Activated naive CD8-positive, alpha-beta T cell treated with anti-CD3 and anti-CD28 coated beads for 36 hours (primary cell): ENCODE results near the gene TPCN2. TPM values are rescaled to one million over a fixed set of nuclear protein-coding genes. Genes with fewer than 3 reads are reported as not detected.
A peak's percentile ranks its signal among the peaks of the same experiment; 100 is the strongest.

Source experiments
- DNase-seq: peaks from one replicate; pipeline ENCODE4 v3.0.0; 2021
- H3K27ac Mint-ChIP-seq: one replicate; pipeline ENCODE4 v1.8.0; 2022; ENCODE audit warnings: mild to moderate bottlenecking, moderate library complexity, mixed read lengths
- H3K27me3 Mint-ChIP-seq: one replicate; pipeline ENCODE4 v1.8.0; 2022; ENCODE audit warnings: mild to moderate bottlenecking, mixed read lengths
- H3K36me3 Mint-ChIP-seq: one replicate; pipeline ENCODE4 v1.8.0; 2021; ENCODE audit warnings: mild to moderate bottlenecking, mixed read lengths
- H3K4me1 Mint-ChIP-seq: one replicate; pipeline ENCODE4 v1.8.0; 2021; ENCODE audit warnings: mixed read lengths
- H3K4me3 Mint-ChIP-seq: one replicate; pipeline ENCODE4 v1.8.0; 2022; ENCODE audit warnings: mild to moderate bottlenecking, moderate library complexity, mixed read lengths
- H3K9me3 Mint-ChIP-seq: one replicate; pipeline ENCODE4 v1.8.0; 2022; ENCODE audit warnings: mixed read lengths
- total RNA-seq, 2 experiments: library from RNA; stranded (reverse); gene quantifications; one replicate each; pipeline ENCODE4 v1.2.3, GENCODE V29; 2021

TPCN2 gene
- total RNA-seq, 2 experiments from 2014 or later, result 10.9 to 11.3 TPM

- Mint-ChIP-seq H3K4me3 (no peak overlapping the region), H3K27ac (no peak overlapping the region), H3K9me3 (no peaks in the 10 kb centered on the region), H3K27me3 (no peaks in the 10 kb centered on the region), H3K4me1 (peaks cover 17% of the 10 kb centered on the region), H3K36me3 (no peaks in the 10 kb centered on the region)
- DNase-seq, result peak; percentile 22
These were observed 7.1 kb downstream of the TPCN2 start for GRCh38 chr11:69055598-69056516.

GRCh38 chr11:69057236-69057635 is 8.5 kb downstream of the TPCN2 start:
- no peaks in the 10 kb centered on the region for H3K9me3 Mint-ChIP-seq
- H3K27ac Mint-ChIP-seq, result no peak overlapping the region
- DNase-seq, result no peak
- H3K36me3 Mint-ChIP-seq, result no peaks in the 10 kb centered on the region
- no peak overlapping the region for H3K4me3 Mint-ChIP-seq
- peaks cover 5% of the 10 kb centered on the region for H3K4me1 Mint-ChIP-seq
- H3K27me3 Mint-ChIP-seq, result no peaks in the 10 kb centered on the region

- H3K9me3 Mint-ChIP-seq, result no peaks in the 10 kb centered on the region
- H3K4me3 Mint-ChIP-seq, result no peak overlapping the region
- H3K27me3 Mint-ChIP-seq, result no peaks in the 10 kb centered on the region
These were observed 9.1 kb downstream of the TPCN2 start for GRCh38 chr11:69057801-69058200.

GRCh38 chr11:69058511-69059270 is 10.0 kb downstream of the TPCN2 start:
- Mint-ChIP-seq H3K36me3 (no peaks in the 10 kb centered on the region), H3K9me3 (no peaks in the 10 kb centered on the region), H3K27ac (no peak overlapping the region)

More at GRCh38 chr11:69057801-69058200, 9.1 kb downstream of the TPCN2 start:
- no peaks in the 10 kb centered on the region for H3K36me3 Mint-ChIP-seq
- H3K4me1 Mint-ChIP-seq, result peaks cover 2% of the 10 kb centered on the region
- H3K27ac Mint-ChIP-seq, result no peak overlapping the region
- no peak for DNase-seq

GRCh38 chr11:69059429-69059828 is 10.7 kb downstream of the TPCN2 start:
- Mint-ChIP-seq H3K4me1 (peaks cover 2% of the 10 kb centered on the region), H3K4me3 (no peak overlapping the region), H3K27ac (no peak overlapping the region), H3K9me3 (no peaks in the 10 kb centered on the region), H3K36me3 (no peaks in the 10 kb centered on the region), H3K27me3 (no peaks in the 10 kb centered on the region)
- no peak for DNase-seq

More at GRCh38 chr11:69058511-69059270, 10.0 kb downstream of the TPCN2 start:
- no peak for DNase-seq
- Mint-ChIP-seq H3K27me3 (no peaks in the 10 kb centered on the region), H3K4me1 (peaks cover 2% of the 10 kb centered on the region), H3K4me3 (no peak overlapping the region)

GRCh38 chr11:69059985-69060384 is 11.3 kb downstream of the TPCN2 start:
- no peaks in the 10 kb centered on the region for H3K9me3 Mint-ChIP-seq
- DNase-seq, result no peak
- H3K36me3 Mint-ChIP-seq, result no peaks in the 10 kb centered on the region
- H3K4me1 Mint-ChIP-seq, result peaks cover 2% of the 10 kb centered on the region
- no peaks in the 10 kb centered on the region for H3K27me3 Mint-ChIP-seq
- no peak overlapping the region for H3K4me3 Mint-ChIP-seq
- no peak overlapping the region for H3K27ac Mint-ChIP-seq

GRCh38 chr11:69060806-69061712 is 12.3 kb downstream of the TPCN2 start:
- H3K27ac Mint-ChIP-seq, result no peak overlapping the region

GRCh38 chr11:69061713-69062053 is 13.0 kb downstream of the TPCN2 start:
- Mint-ChIP-seq H3K4me3 (no peak overlapping the region), H3K27me3 (no peaks in the 10 kb centered on the region), H3K4me1 (no peaks in the 10 kb centered on the region), H3K27ac (peak overlapping the region; percentile 39), H3K36me3 (no peaks in the 10 kb centered on the region), H3K9me3 (no peaks in the 10 kb centered on the region)
- no peak for DNase-seq

More at GRCh38 chr11:69060806-69061712, 12.3 kb downstream of the TPCN2 start:
- Mint-ChIP-seq H3K9me3 (no peaks in the 10 kb centered on the region), H3K4me3 (no peak overlapping the region), H3K27me3 (no peaks in the 10 kb centered on the region), H3K36me3 (no peaks in the 10 kb centered on the region), H3K4me1 (peaks cover 2% of the 10 kb centered on the region)
- no peak for DNase-seq

GRCh38 chr11:69062169-69062855 is 13.6 kb downstream of the TPCN2 start:
- no peak overlapping the region for H3K4me3 Mint-ChIP-seq
- no peaks in the 10 kb centered on the region for H3K36me3 Mint-ChIP-seq
- no peaks in the 10 kb centered on the region for H3K9me3 Mint-ChIP-seq
- H3K27ac Mint-ChIP-seq, result no peak overlapping the region
- no peaks in the 10 kb centered on the region for H3K4me1 Mint-ChIP-seq
- DNase-seq, result no peak
- no peaks in the 10 kb centered on the region for H3K27me3 Mint-ChIP-seq

GRCh38 chr11:69062873-69063651 is 14.3 kb downstream of the TPCN2 start:
- DNase-seq, result no peak
- Mint-ChIP-seq H3K36me3 (no peaks in the 10 kb centered on the region), H3K4me3 (no peak overlapping the region), H3K27me3 (no peaks in the 10 kb centered on the region), H3K27ac (no peak overlapping the region), H3K4me1 (no peaks in the 10 kb centered on the region), H3K9me3 (no peaks in the 10 kb centered on the region)

GRCh38 chr11:69063652-69064260 is 15.0 kb downstream of the TPCN2 start:
- DNase-seq, result no peak
- Mint-ChIP-seq H3K4me1 (no peaks in the 10 kb centered on the region), H3K27ac (no peak overlapping the region), H3K27me3 (no peaks in the 10 kb centered on the region), H3K9me3 (no peaks in the 10 kb centered on the region), H3K4me3 (no peak overlapping the region), H3K36me3 (no peaks in the 10 kb centered on the region)

GRCh38 chr11:69064394-69064957 is 15.7 kb downstream of the TPCN2 start:
- no peaks in the 10 kb centered on the region for H3K36me3 Mint-ChIP-seq
- no peak overlapping the region for H3K27ac Mint-ChIP-seq
- no peak overlapping the region for H3K4me3 Mint-ChIP-seq
- no peaks in the 10 kb centered on the region for H3K9me3 Mint-ChIP-seq
- H3K4me1 Mint-ChIP-seq, result no peaks in the 10 kb centered on the region
- H3K27me3 Mint-ChIP-seq, result no peaks in the 10 kb centered on the region
- DNase-seq, result no peak

GRCh38 chr11:69065147-69065710 is 16.5 kb downstream of the TPCN2 start:
- Mint-ChIP-seq H3K27me3 (no peaks in the 10 kb centered on the region), H3K4me1 (no peaks in the 10 kb centered on the region), H3K4me3 (no peak overlapping the region), H3K36me3 (no peaks in the 10 kb centered on the region), H3K27ac (no peak overlapping the region), H3K9me3 (no peaks in the 10 kb centered on the region)
- no peak for DNase-seq
